OCI-LY7 (cell line): ENCODE results near the gene SDR39U1. TPM values are rescaled to one million over a fixed set of nuclear protein-coding genes. Genes with fewer than 3 reads are reported as not detected.
"Not testable (repeated sequence)": the region's sequence is repeated elsewhere in the genome, so short reads cannot be mapped to it uniquely, and the experiment has no call there.

Experiments
- BruUV-seq: library from RNA; stranded (reverse); fragments of 400-500 nt; replicated peaks from 2 replicates; lab custom pipeline; 2021; lab: Mats Ljungman, UMichigan
- CTCF ChIA-PET: fragments of 300-600 bp; sonication (Branson Sonifier 250); formaldehyde crosslinking; loops from one replicate; lab custom pipeline; 2022; ENCODE audit warnings: antibody characterized with exemption; ENCODE audit not compliant: unreplicated experiment; lab: Charles Lee
- POLR2A ChIA-PET: fragments of 300-600 bp; sonication (Branson Sonifier 250); formaldehyde crosslinking; loops from one replicate; lab custom pipeline; 2022; ENCODE audit warnings: antibody characterized with exemption; lab: Charles Lee
- DNase-seq: peaks from one replicate; pipeline ENCODE4 v3.0.0-alpha.2; 2015; ENCODE audit warnings: low spot score
- H2AFZ ChIP-seq: fragments of 200-600 bp; sonication (generic), shearing (Covaris generic); 2 replicates; pipeline ENCODE4 v1.6.1; 2014; ENCODE audit warnings: mild to moderate bottlenecking, antibody characterized with exemption, low read length, moderate library complexity
- H3K27ac ChIP-seq: fragments of 200-600 bp; sonication (generic); 2 replicates; pipeline ENCODE4 v1.5.1; 2014; ENCODE audit warnings: mixed run types, low read depth, mild to moderate bottlenecking, moderate library complexity, low read length, inconsistent platforms; ENCODE audit not compliant: poor library complexity, severe bottlenecking
- H3K36me3 ChIP-seq: fragments of 200-600 bp; sonication (generic); 2 replicates; pipeline ENCODE4 v1.6.1; 2014; ENCODE audit warnings: mild to moderate bottlenecking, antibody characterized with exemption, low read length, moderate library complexity, mixed read lengths; ENCODE audit not compliant: insufficient read depth
- H3K4me1 ChIP-seq: fragments of 200-600 bp; sonication (generic); 2 replicates; pipeline ENCODE4 v1.5.1; 2014; ENCODE audit warnings: mild to moderate bottlenecking, low read length; ENCODE audit not compliant: insufficient read depth, poor library complexity, severe bottlenecking
- H3K4me2 ChIP-seq: fragments of 200-600 bp; sonication (generic); 2 replicates; pipeline ENCODE4 v1.6.1; 2014; ENCODE audit warnings: mild to moderate bottlenecking, low read length
- H3K4me3 ChIP-seq: fragments of 200-600 bp; sonication (generic); 2 replicates; pipeline ENCODE4 v1.5.1; 2014; ENCODE audit warnings: mild to moderate bottlenecking, low read depth, low read length; ENCODE audit not compliant: poor library complexity, severe bottlenecking
- H3K79me2 ChIP-seq: fragments of 200-600 bp; sonication (generic); 2 replicates; pipeline ENCODE4 v1.6.1; 2016; ENCODE audit warnings: low read depth, mild to moderate bottlenecking, low read length, moderate library complexity, mixed read lengths; ENCODE audit not compliant: insufficient read depth
- H3K9me2 ChIP-seq: fragments of 200-600 bp; sonication (generic); 2 replicates; pipeline ENCODE4 v1.6.1; 2016; ENCODE audit warnings: mild to moderate bottlenecking, low read length, mixed read lengths; ENCODE audit not compliant: insufficient read depth
- H3K9me3 ChIP-seq: fragments of 200-600 bp; sonication (generic); 2 replicates; pipeline ENCODE4 v1.6.1; 2014; ENCODE audit warnings: mild to moderate bottlenecking, mixed run types, low read length, mixed read lengths
- H4K20me1 ChIP-seq: fragments of 200-600 bp; sonication (generic); 2 replicates; pipeline ENCODE4 v1.6.1; 2014; ENCODE audit warnings: mild to moderate bottlenecking, antibody characterized with exemption, low read length, moderate library complexity, mixed read lengths; ENCODE audit not compliant: insufficient read depth
- CTCF ChIP-seq: fragments of 200-600 bp; sonication (generic); conservative IDR thresholded peaks from 2 replicates; pipeline ENCODE4 v1.5.1; 2014; ENCODE audit warnings: mild to moderate bottlenecking, antibody characterized with exemption, low read length, moderate library complexity, mixed read lengths
- EZH2phosphoT487 ChIP-seq: fragments of 200-600 bp; sonication (generic); IDR thresholded peaks from 2 replicates; pipeline ENCODE4 v1.6.1; 2018; ENCODE audit warnings: low read depth, borderline replicate concordance, mild to moderate bottlenecking, mixed run types, antibody characterized with exemption, low read length, moderate library complexity, mixed read lengths
- intact Hi-C: fragments of 100-400 bp; cut with micrococcal nuclease; formaldehyde crosslinking; loops from one replicate; pipeline ENCODE4 v1.10.0; 2022; ENCODE audit not compliant: unreplicated experiment
- total RNA-seq, 2 experiments: library from RNA; depleted of rRNA in 1 of 2; stranded (reverse); fragments of >200 nt in 1 of 2; shearing (Covaris generic) in 1 of 2; gene quantifications; 2 replicates each; pipeline ENCODE4 v1.2.3, GENCODE V29; 2014 to 2022

The SDR39U1 gene
- total RNA-seq, 2 experiments from 2014 or later = 51.4 to 103 TPM

- DNase-seq = no peak
- Histone ChIP-seq H3K4me1 (no peaks in the 10 kb centered on the region), H3K27ac (no peak overlapping the region), H3K4me3 (no peak overlapping the region), H3K4me2 (no peak overlapping the region), H4K20me1 (no peaks in the 10 kb centered on the region), H3K9me3 (no peaks in the 10 kb centered on the region), H3K79me2 (no peaks in the 10 kb centered on the region), H3K36me3 (no peaks in the 10 kb centered on the region), H2AFZ (no peak overlapping the region), H3K9me2 (no peaks in the 10 kb centered on the region)
- no peak for TF ChIP-seq CTCF
- no peak for TF ChIP-seq EZH2phosphoT487
- no TSS peak for BruUV-seq
- CTCF ChIA-PET = no interaction called here
- intact Hi-C loops = no loop called here
- POLR2A ChIA-PET = no interaction called here
Measured at GRCh38 chr14:24483604-24484252, 41.2 kb upstream of the SDR39U1 start.

- H2AFZ ChIP-seq, H3K4me2 ChIP-seq, H3K79me2 ChIP-seq, POLR2A ChIA-PET, CTCF ChIA-PET, BruUV-seq, H3K27ac ChIP-seq, H3K4me1 ChIP-seq, DNase-seq, intact Hi-C loops, H4K20me1 ChIP-seq, H3K9me3 ChIP-seq, H3K9me2 ChIP-seq, H3K4me3 ChIP-seq, H3K36me3 ChIP-seq: not testable (repeated sequence)
Measured at GRCh38 chr14:24482699-24483303, 40.2 kb upstream of the SDR39U1 start.

- H3K27ac ChIP-seq = no peak overlapping the region
- H3K36me3 ChIP-seq = no peaks in the 10 kb centered on the region
- POLR2A ChIA-PET = no interaction called here
- DNase-seq = peak; percentile 32
- no peaks in the 10 kb centered on the region for H3K79me2 ChIP-seq
- H4K20me1 ChIP-seq = no peaks in the 10 kb centered on the region
- intact Hi-C loops = loop anchor here (1.0 kb wide), 1 partner anchor 198 kb away; no protein-coding TSS in a partner anchor
- CTCF ChIA-PET = no interaction called here
- H3K9me2 ChIP-seq = no peaks in the 10 kb centered on the region
- H3K4me2 ChIP-seq = no peak overlapping the region
- TF ChIP-seq CTCF (peak; percentile 78), EZH2phosphoT487 (no peak)
- H2AFZ ChIP-seq = no peak overlapping the region
- no peaks in the 10 kb centered on the region for H3K9me3 ChIP-seq
- H3K4me1 ChIP-seq = no peaks in the 10 kb centered on the region
- no TSS peak for BruUV-seq
- no peak overlapping the region for H3K4me3 ChIP-seq
Measured at GRCh38 chr14:24481622-24482324, 39.2 kb upstream of the SDR39U1 start.

- H3K27ac ChIP-seq, H3K4me2 ChIP-seq, H3K9me2 ChIP-seq, H3K79me2 ChIP-seq, H4K20me1 ChIP-seq, intact Hi-C loops, H3K36me3 ChIP-seq, POLR2A ChIA-PET, H3K4me3 ChIP-seq, H3K9me3 ChIP-seq, CTCF ChIA-PET, BruUV-seq, H2AFZ ChIP-seq, H3K4me1 ChIP-seq, DNase-seq: not testable (repeated sequence)
Measured at GRCh38 chr14:24479999-24480398, 37.4 kb upstream of the SDR39U1 start.
